Panc1 (cell line): ENCODE data around the gene GMFB.
"Not testable (repeated sequence)": the region's sequence is repeated elsewhere in the genome, so short reads cannot be mapped to it uniquely, and the experiment has no call there.

ENCODE experiments used
- POLR2AphosphoS5 ChIP-seq: IDR thresholded peaks from 2 replicates; pipeline ENCODE4 v1.6.1; 2012; ENCODE audit warnings: mild to moderate bottlenecking, low read depth, low read length, moderate library complexity
- SIN3A ChIP-seq: IDR thresholded peaks from 2 replicates; pipeline ENCODE4 v1.6.1; 2012; ENCODE audit warnings: low read depth, mild to moderate bottlenecking, low read length, moderate library complexity, borderline replicate concordance; ENCODE audit not compliant: insufficient read depth
- TF ChIP-seq, protein P1 (sequence below): fragments of 450-650 bp; IDR thresholded peaks from 2 replicates; pipeline ENCODE4 v1.5.1; 2017; ENCODE audit warnings: mild to moderate bottlenecking

GRCh38 chr14:54442961-54443360 lies 45.8 kb downstream of the GMFB start:
- TF ChIP-seq, protein P1, sequence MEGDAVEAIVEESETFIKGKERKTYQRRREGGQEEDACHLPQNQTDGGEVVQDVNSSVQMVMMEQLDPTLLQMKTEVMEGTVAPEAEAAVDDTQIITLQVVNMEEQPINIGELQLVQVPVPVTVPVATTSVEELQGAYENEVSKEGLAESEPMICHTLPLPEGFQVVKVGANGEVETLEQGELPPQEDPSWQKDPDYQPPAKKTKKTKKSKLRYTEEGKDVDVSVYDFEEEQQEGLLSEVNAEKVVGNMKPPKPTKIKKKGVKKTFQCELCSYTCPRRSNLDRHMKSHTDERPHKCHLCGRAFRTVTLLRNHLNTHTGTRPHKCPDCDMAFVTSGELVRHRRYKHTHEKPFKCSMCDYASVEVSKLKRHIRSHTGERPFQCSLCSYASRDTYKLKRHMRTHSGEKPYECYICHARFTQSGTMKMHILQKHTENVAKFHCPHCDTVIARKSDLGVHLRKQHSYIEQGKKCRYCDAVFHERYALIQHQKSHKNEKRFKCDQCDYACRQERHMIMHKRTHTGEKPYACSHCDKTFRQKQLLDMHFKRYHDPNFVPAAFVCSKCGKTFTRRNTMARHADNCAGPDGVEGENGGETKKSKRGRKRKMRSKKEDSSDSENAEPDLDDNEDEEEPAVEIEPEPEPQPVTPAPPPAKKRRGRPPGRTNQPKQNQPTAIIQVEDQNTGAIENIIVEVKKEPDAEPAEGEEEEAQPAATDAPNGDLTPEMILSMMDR, result not testable (repeated sequence)
- TF ChIP-seq POLR2AphosphoS5, SIN3A: not testable (repeated sequence)
